ENCODE results near the gene ADAMTS9.

ADAMTS9 gene

GRCh38 chr3:64685331-64685799, 2.4 kb downstream of the ADAMTS9 start:
- DNase-seq (ENCODE audit: low read depth): no peak

GRCh38 chr3:64684715-64685261, 3.0 kb downstream of the ADAMTS9 start:
- no peak for DNase-seq (ENCODE audit: low read depth)

- DNase-seq (ENCODE audit: low read depth): no peak
These were observed 6.0 kb downstream of the ADAMTS9 start for GRCh38 chr3:64681827-64682226.

- DNase-seq (ENCODE audit: low read depth): no peak
These were observed 6.8 kb downstream of the ADAMTS9 start for GRCh38 chr3:64681015-64681414.

- DNase-seq (ENCODE audit: low read depth): no peak
These were observed 7.5 kb downstream of the ADAMTS9 start for GRCh38 chr3:64680334-64680733.

- DNase-seq (ENCODE audit: low read depth): no peak
These were observed 9.7 kb downstream of the ADAMTS9 start for GRCh38 chr3:64677961-64678716.

- DNase-seq (ENCODE audit: low read depth): no peak
These were observed 11.0 kb downstream of the ADAMTS9 start for GRCh38 chr3:64676831-64677230.

- DNase-seq (ENCODE audit: low read depth): no peak
These were observed 12.0 kb downstream of the ADAMTS9 start for GRCh38 chr3:64675687-64676247.

- DNase-seq (ENCODE audit: low read depth): no peak
These were observed 13.2 kb downstream of the ADAMTS9 start for GRCh38 chr3:64674591-64675076.

- DNase-seq (ENCODE audit: low read depth): no peak
These were observed 14.6 kb downstream of the ADAMTS9 start for GRCh38 chr3:64673159-64673715.

- DNase-seq (ENCODE audit: low read depth): no peak
These were observed 19.0 kb downstream of the ADAMTS9 start for GRCh38 chr3:64668582-64669510.

- no peak for DNase-seq (ENCODE audit: low read depth)
These were observed 19.8 kb downstream of the ADAMTS9 start for GRCh38 chr3:64667887-64668581.

- no peak for DNase-seq (ENCODE audit: low read depth)
These were observed 20.7 kb downstream of the ADAMTS9 start for GRCh38 chr3:64667138-64667537.

- no peak for DNase-seq (ENCODE audit: low read depth)
These were observed 21.6 kb downstream of the ADAMTS9 start for GRCh38 chr3:64666171-64666588.

- no peak for DNase-seq (ENCODE audit: low read depth)
These were observed 23.4 kb downstream of the ADAMTS9 start for GRCh38 chr3:64664397-64664796.

- no peak for DNase-seq (ENCODE audit: low read depth)
These were observed 28.2 kb downstream of the ADAMTS9 start for GRCh38 chr3:64659617-64659978.

GRCh38 chr3:64658001-64658400, 29.8 kb downstream of the ADAMTS9 start:
- DNase-seq (ENCODE audit: low read depth): no peak

- no peak for DNase-seq (ENCODE audit: low read depth)
These were observed 31.3 kb downstream of the ADAMTS9 start for GRCh38 chr3:64656544-64656943.

- DNase-seq (ENCODE audit: low read depth): no peak
These were observed 32.6 kb downstream of the ADAMTS9 start for GRCh38 chr3:64655160-64655559.

- DNase-seq (ENCODE audit: low read depth): no peak
These were observed 33.8 kb downstream of the ADAMTS9 start for GRCh38 chr3:64654013-64654412.

GRCh38 chr3:64653101-64653500, 34.7 kb downstream of the ADAMTS9 start:
- no peak for DNase-seq (ENCODE audit: low read depth)

Data from stimulated activated CD8-positive, alpha-beta memory T cell treated with anti-CD3 and anti-CD28 coated beads, Interleukin-12 subunit alpha, Interleukin-12 subunit beta, amount 100 ng/mL, for 1 hour (primary cell).